ENCODE measurements around the gene IFTAP. TPM values are rescaled to one million over a fixed set of nuclear protein-coding genes. Genes with fewer than 3 reads are reported as not detected.

The IFTAP gene
- total and polyA plus RNA-seq, 10 of the 15 experiments (the other 5 are each of a cell fraction or from before 2014, with no cell fraction given) = 0.32 to 1.0 (median 0.63) TPM; not detected in 2

- H3K4me2 ChIP-seq (ENCODE audit: control insufficient read depth, insufficient read depth) = no peak overlapping the region
- no peak for ATAC-seq
Observed at GRCh38 chr11:36618363-36619047, 24.2 kb downstream of the IFTAP start.

More at GRCh38 chr11:36618363-36619047, 24.2 kb downstream of the IFTAP start:
- H2AFZ ChIP-seq (ENCODE audit: control insufficient read depth, low read depth, low read length) = no peak overlapping the region
- H3K4me3 ChIP-seq = no peak overlapping the region
- no peaks in the 10 kb centered on the region for H3K4me1 ChIP-seq (ENCODE audit: control insufficient read depth, insufficient read depth, low read length)
- CTCF ChIA-PET = no interaction called here
- no peak overlapping the region for H3K27ac ChIP-seq (ENCODE audit: control insufficient read depth, insufficient read depth)
- H3K36me3 ChIP-seq (ENCODE audit: control insufficient read depth in 2 of 2, insufficient read depth in 2 of 2, low read length in 1 of 2) = no peaks in the 10 kb centered on the region
- in situ Hi-C loops (cut with MboI) (no loop called here), intact Hi-C loops (cut with micrococcal nuclease; ENCODE audit: unreplicated experiment) (no loop called here)
- SMC1A ChIA-PET (ENCODE audit: uncharacterized antibody, unreplicated experiment) = interaction anchor here (1.1 to 1.2 kb wide), 2 partner anchors 10 to 13 kb away, joined by 3 read pairs; no protein-coding TSS in a partner anchor
- POLR2A ChIA-PET = no interaction called here
- FAIRE-seq = no peak
- BruUV-seq (replicated peaks) = no TSS peak
- no peak overlapping the region for H3K9ac ChIP-seq (ENCODE audit: control insufficient read depth, insufficient read depth, low read length)
- H3K27me3 ChIP-seq (replicated peaks in 1 of 2; ENCODE audit: control insufficient read depth in 2 of 2, insufficient read depth in 2 of 2, low read length in 1 of 2) = peaks cover 0 to 3% of the 10 kb centered on the region in 2 experiments; a peak in 2 of 4 replicates
- TF ChIP-seq KLF5 (IDR thresholded peaks at IDR 0.05; ENCODE audit: partially characterized antibody) = no peak
- no peak for TF ChIP-seq TCF3 (IDR thresholded peaks at IDR 0.05; ENCODE audit: borderline replicate concordance, insufficient read depth, low read depth, low read length)
- no peak for TF ChIP-seq ELK1 (IDR thresholded peaks at IDR 0.05; ENCODE audit: low read depth, low read length)
- TF ChIP-seq GATAD2B (conservative IDR thresholded peaks at IDR 0.05; ENCODE audit: low read depth) = no peak
- no peak for TF ChIP-seq ZNF207 (IDR thresholded peaks at IDR 0.05; ENCODE audit: borderline replicate concordance)
- TF ChIP-seq CREB1 (IDR thresholded peaks at IDR 0.05; ENCODE audit: low read depth) = no peak
- TF ChIP-seq, protein P1, sequence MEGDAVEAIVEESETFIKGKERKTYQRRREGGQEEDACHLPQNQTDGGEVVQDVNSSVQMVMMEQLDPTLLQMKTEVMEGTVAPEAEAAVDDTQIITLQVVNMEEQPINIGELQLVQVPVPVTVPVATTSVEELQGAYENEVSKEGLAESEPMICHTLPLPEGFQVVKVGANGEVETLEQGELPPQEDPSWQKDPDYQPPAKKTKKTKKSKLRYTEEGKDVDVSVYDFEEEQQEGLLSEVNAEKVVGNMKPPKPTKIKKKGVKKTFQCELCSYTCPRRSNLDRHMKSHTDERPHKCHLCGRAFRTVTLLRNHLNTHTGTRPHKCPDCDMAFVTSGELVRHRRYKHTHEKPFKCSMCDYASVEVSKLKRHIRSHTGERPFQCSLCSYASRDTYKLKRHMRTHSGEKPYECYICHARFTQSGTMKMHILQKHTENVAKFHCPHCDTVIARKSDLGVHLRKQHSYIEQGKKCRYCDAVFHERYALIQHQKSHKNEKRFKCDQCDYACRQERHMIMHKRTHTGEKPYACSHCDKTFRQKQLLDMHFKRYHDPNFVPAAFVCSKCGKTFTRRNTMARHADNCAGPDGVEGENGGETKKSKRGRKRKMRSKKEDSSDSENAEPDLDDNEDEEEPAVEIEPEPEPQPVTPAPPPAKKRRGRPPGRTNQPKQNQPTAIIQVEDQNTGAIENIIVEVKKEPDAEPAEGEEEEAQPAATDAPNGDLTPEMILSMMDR (IDR thresholded peaks at IDR 0.05 in 2 of 3, conservative IDR thresholded peaks at IDR 0.05 in 1 of 3; ENCODE audit: control insufficient read depth in 2 of 3, extremely low read depth in 1 of 3, insufficient read depth in 1 of 3, low read depth in 3 of 3, low read length in 3 of 3) = no peak
- no peak for TF ChIP-seq RAD51 (IDR thresholded peaks at IDR 0.05)
- H3K79me2 ChIP-seq (ENCODE audit: control insufficient read depth, insufficient read depth, low read length) = no peaks in the 10 kb centered on the region
- RAD21 ChIA-PET (ENCODE audit: unreplicated experiment) = interaction anchor here (1.5 kb wide), 1 partner anchor 326 kb away, joined by 3 read pairs; no protein-coding TSS in a partner anchor
- DNase-seq (ENCODE audit: low read depth, low spot score) = no peak
- H4K20me1 ChIP-seq (ENCODE audit: control insufficient read depth, insufficient read depth) = no peaks in the 10 kb centered on the region
- WGBS (ENCODE audit: insufficient coverage, insufficient replicate concordance, low lambda C conversion rate, missing lambda C conversion rate) = 2% methylated on average over 3 of the region's 3 CpGs
- no peaks in the 10 kb centered on the region for H3K9me3 ChIP-seq (replicated peaks; ENCODE audit: control insufficient read depth, insufficient read depth, low read length)
